SH-SY5Y (cell line): ENCODE data around the gene HNRNPUL2.

ENCODE experiments used
- GATA2 ChIP-seq: IDR thresholded peaks from 2 replicates; pipeline ENCODE4 v1.6.1; 2011; ENCODE audit warnings: mild to moderate bottlenecking, low read depth, low read length
- GATA3 ChIP-seq: IDR thresholded peaks from 2 replicates; pipeline ENCODE4 v1.6.1; 2011; ENCODE audit warnings: low read depth, mild to moderate bottlenecking, low read length, moderate library complexity

DNA sequence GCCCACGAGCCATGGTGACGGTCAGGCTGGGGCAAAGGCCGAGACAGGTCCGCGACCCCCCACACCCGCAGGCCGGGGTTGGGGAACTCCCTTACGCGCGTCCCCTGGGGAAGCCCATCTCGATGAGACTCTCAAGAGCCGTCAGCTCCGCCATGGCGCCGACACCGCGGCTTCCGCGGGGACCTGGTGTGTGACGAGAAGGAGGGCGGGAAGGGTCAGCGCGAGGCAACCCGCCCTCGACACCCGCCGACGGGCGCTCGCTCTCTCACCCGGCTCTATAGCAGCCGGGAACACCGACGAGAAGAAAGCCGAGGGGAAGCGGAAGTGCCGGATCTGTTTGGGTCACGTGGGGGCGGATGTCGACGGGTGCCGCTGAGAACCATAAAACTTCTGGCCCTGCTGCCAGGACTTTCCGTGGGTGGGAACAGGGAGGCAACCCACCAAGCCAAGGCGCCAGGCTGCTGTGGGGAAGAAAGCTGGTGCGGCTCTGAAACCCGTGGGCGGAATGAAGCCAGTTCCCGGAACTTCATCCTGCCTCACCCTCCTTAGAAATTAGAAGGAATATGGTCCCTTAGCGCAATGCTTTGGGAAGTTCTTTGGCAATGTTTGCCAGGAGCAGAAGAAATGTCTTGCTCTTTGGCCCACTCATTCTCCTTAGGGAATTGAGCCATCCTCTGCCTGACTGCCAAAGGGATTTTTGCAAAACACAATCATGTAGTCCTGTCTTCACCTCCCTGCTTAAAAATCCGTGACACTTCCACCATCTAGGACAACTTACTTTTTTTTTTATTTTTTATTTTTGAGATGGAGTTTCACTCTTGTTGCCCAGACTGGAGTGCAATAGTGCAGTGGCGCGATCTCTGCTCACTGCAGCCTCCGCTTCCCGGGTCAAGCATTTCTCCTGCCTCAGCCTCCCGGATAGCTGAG is 48.2 kb downstream of the HNRNPUL2 start, which contains the start of gene UBXN1:
- TF ChIP-seq GATA2 (no peak), GATA3 (no peak)
